KOPT-K1 (cell line): ENCODE data around the gene AFAP1L2.

ENCODE experiments used
- H3K27ac ChIP-seq: fragments of 200-600 bp; sonication (generic); 2 replicates; pipeline ENCODE4 v1.5.1; 2016; ENCODE audit warnings: antibody characterized with exemption, mild to moderate bottlenecking, low read depth, low read length; ENCODE audit not compliant: poor library complexity, severe bottlenecking
- H3K36me3 ChIP-seq: fragments of 200-600 bp; sonication (generic); 2 replicates; pipeline ENCODE4 v1.5.1; 2017; ENCODE audit warnings: antibody characterized with exemption, mild to moderate bottlenecking, low read length, moderate library complexity; ENCODE audit not compliant: insufficient read depth
- H3K9me3 ChIP-seq: fragments of 200-600 bp; sonication (generic); 2 replicates; pipeline ENCODE4 v1.5.1; 2017; ENCODE audit warnings: antibody characterized with exemption, low read length, mild to moderate bottlenecking; ENCODE audit not compliant: insufficient read depth, poor library complexity, severe bottlenecking

The AFAP1L2 gene

DNA sequence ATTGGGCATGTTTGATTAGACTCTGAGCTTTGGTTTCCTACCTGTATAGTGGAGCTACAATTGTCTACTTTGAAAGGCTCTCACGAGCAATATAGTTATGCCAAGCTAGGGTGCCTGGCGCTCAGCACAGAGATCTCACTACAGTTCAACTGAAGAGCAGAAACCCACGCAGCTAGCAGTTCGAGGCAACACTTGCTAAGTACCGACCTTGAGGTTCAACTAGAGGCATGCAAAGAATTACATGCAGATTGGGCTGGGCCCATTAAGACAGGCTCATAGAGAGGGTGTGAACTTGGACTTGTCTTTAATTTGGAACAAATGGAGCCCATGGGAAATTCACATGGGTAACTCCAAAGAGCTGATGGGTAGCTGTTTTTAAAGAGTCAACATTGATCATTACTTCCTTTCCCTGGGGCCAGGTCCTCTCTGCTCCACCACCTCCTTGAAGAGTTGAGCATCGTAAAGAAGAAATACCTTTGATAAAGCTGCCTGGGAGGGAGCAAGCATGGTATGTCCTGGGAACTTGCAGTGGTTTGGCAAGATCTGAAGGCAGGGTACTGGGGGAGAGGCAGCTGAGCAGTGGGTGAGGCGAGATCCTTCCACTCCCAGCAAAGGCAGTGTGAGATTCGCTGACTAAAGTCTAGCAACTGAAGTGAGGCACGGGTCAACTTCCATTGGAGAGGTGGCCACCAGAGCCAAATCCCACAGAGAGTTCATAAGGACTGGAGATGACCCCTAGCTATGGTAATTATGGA lies 25.5 kb upstream of the AFAP1L2 start:
- H3K36me3 ChIP-seq: 0 out of 2 replicates have a peak, but pooled peaks cover 3% of the 10 kb centered on the region
- H3K27ac ChIP-seq: no peak overlapping the region
- H3K9me3 ChIP-seq: no peaks in the 10 kb centered on the region

DNA sequence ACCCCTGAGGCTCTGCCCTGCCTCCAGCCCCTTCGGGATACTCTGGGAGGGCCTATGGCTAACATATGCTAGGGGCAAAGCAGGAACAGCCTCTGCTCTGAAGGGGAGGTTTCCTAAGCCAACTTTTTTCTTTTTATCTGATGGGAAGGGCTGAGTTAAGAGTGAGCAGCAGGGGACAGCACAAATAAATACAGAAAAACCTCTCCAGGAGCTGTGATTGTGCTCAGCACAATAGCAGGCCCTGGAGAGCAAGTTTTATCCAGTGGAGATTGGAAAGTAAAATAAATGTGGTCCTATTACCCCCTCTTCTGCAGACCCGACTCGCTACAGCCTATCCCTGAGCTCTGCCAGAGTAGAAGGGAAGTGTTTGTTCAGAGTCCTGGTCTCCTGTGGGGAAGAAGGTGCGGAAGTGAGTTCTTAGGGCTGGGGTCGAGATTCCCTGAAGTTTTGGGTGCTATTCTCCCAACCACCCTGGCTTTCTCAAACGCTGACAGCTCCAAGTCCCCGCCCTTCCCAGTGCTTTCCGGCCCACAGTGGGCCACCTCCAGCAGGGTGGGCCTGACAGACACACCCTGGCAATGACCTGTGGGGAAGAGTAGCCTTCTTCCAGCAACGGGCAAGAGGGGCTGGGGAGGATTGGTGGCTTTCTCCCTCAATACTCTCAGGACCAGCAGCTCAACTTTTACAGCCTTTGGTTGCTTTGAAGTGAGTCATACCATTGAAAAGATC lies 23.0 kb upstream of the AFAP1L2 start:
- Histone ChIP-seq H3K27ac (no peak overlapping the region), H3K36me3 (no peaks in the 10 kb centered on the region), H3K9me3 (no peaks in the 10 kb centered on the region)

DNA sequence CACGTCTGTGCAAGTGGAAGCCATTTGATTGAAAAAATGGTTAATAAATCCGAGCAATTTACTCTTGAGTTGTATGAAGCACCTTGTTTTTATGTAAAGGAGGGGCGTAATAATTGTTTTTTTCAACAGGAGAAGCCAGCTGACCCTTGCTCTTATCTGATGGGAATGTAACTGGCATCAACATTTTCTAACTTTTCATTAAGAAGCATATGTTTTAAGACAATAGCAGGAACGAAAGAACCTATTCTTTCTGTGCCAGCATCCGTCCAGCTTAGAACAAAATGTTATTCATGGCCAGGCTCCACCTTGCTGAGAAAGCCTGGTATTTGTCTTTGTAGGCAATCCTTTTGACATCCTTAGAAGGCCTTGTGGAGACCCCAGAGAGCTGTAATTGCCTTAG lies 22.2 kb upstream of the AFAP1L2 start:
- Histone ChIP-seq H3K27ac (no peak overlapping the region), H3K36me3 (no peaks in the 10 kb centered on the region)

DNA sequence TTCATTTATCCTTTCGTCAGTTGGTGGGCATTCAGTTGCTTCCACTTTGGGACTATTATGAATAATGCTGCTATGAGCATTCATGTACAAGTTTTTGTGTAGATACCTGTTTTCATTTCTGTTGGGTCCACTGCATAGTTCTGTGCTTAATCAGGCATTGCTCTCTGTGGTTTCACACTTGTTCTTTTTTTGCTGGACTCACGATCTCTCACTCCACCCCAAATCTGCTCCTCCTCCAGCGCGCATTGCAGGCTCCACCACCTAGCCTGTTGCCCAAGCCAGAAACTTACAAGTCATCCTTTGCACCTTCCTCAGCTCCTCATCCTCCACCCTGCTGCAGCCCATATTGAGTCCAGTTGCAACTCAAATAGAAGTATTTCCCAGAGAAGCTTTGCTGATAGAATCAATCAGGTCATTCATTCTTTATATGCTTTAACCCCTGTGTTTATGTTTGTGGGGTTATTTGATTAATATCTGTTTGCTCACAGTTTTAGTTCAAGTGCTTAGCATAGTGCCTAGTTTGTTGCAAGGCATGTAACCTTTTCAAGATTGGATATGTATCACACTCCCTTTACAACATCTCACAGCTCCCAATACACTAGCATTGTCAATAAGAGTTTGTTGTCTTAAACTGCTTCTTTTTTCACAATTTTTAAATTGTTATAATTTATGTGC lies 16.6 kb upstream of the AFAP1L2 start:
- no peaks in the 10 kb centered on the region for H3K9me3 ChIP-seq
- H3K36me3 ChIP-seq: no peaks in the 10 kb centered on the region
- no peak overlapping the region for H3K27ac ChIP-seq

More for the DNA sequence above, 22.2 kb upstream of the AFAP1L2 start:
- H3K9me3 ChIP-seq: no peaks in the 10 kb centered on the region

DNA sequence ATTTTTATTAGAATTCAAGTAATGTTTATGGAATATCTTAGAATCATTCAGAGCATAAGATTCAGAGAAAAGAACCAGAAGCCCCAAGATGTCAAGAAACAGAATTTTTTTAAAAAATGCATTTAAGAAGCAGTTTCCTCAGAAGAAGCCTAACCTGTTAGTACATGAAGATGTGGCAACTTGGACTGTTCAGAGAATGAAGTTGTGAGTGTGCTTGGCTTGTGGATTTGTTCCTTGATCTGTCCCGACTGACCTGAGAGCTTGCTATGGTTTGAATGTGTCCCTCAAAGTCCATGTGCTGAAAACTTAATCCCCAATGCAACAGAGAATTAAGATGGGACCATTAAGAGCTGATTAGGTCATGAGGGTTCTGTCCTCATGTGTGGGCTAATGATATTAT lies 13.8 kb upstream of the AFAP1L2 start:
- Histone ChIP-seq H3K9me3 (no peaks in the 10 kb centered on the region), H3K27ac (no peak overlapping the region)

DNA sequence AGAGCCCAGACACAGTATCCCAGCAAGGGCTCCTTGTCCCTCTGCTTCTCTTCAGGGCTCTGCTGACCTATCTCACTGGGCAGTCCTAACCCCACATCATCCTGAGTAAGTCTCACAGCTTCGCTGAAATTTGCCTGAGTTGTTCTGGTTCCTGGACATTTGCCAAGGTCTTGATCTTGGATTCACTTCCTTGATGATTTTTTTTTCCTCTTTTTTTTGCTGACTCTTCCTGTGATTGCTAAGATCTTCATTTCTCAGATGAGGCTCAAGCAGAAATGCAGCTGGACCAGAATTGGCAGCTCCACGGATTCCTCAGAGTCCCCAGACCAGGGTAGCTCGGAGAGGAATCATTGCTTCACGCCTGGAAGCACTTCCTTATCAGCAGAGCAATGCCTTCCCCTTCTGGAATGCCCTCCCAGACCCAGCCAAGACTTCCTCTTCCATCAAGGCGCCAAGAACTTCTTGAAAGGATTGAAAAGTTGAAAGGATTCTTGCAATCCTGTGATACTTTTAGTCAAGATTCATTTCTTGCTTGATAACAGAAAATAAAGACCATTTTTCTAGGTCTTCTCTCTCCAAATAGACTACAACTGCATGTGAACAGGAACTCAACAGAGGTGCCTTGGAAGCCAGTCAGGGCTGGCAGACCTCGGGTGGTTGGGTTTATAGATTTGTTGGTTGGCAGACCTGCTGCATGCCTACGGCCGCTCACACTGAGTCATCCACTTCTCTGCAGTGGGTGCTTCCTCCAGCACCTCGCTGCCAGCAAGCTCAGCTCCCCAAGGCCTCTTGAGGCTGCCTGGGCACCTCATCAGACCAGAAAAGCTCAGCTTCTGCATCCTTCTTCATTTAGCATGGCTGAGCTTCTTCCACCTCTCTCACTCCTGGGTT lies 8.8 kb upstream of the AFAP1L2 start:
- H3K27ac ChIP-seq: no peak overlapping the region
- H3K9me3 ChIP-seq: no peaks in the 10 kb centered on the region
- H3K36me3 ChIP-seq: no peaks in the 10 kb centered on the region

More for the DNA sequence above, 13.8 kb upstream of the AFAP1L2 start:
- H3K36me3 ChIP-seq: no peaks in the 10 kb centered on the region

DNA sequence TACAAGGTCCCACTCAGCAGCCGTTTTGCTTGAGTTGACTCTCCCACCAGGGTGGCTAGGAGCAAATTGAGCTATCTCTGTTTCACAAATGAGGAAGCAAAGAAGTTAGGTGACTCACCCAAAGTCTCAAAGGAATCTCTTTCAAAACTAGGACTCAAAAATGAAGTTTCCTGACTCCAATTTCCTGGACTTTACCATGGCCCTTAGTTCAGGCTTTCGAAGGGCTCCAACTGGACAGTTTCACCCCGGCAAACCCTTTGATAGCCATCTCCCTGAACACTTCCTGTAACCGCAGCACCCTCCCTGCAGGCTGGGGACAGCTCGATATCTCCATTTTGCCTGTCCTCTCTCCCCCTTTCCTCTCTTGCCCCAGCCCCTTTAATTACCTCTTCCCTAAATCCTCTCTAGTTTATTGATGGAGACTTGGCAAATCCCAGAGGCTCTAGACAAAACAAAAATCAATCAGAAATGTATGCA lies 4.7 kb upstream of the AFAP1L2 start:
- H3K27ac ChIP-seq: no peak overlapping the region
- no peaks in the 10 kb centered on the region for H3K9me3 ChIP-seq
- H3K36me3 ChIP-seq: no peaks in the 10 kb centered on the region

DNA sequence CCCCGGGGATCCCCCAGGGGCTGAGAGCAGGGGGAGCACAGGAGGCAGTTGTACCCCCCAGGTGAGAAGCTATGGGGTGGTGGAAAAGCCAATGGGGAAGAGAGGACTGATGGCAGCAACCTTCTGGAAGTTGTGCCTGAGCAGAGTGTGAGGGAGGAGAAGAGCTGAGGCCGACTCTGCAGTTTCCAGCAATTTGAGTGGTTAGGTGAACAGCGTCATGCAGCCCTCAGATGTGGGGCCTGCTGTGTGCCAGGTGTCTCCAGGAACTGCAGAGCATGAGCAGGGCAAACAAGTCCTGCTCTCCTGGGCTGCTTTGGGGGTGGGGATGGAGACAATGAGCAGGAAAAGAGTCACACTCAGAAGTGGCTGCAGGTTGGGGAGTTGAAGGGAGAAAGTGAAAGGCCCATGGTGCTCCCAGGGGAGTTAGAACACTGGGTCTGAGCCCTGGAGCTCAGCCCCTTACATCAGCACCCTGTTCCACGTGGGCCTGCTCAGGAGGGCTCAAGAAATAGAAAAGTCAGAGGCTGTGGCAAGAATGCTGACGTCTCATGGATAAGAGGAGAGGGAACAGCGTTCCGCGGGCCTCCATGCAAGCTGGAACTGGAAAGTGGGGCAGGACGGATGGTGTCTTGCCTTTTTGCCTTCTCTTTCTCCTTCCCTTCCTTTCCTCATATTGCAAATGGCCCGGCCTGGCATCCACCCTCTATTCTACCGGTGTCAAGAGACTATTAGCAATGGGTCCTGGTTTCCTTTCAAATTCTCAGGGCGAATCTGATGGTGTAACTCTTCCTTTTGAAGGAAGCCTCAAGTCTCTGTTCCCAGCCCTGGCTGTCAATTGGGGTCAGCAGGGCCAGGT lies 4.0 kb upstream of the AFAP1L2 start:
- Histone ChIP-seq H3K27ac (no peak overlapping the region), H3K9me3 (no peaks in the 10 kb centered on the region), H3K36me3 (no peaks in the 10 kb centered on the region)

DNA sequence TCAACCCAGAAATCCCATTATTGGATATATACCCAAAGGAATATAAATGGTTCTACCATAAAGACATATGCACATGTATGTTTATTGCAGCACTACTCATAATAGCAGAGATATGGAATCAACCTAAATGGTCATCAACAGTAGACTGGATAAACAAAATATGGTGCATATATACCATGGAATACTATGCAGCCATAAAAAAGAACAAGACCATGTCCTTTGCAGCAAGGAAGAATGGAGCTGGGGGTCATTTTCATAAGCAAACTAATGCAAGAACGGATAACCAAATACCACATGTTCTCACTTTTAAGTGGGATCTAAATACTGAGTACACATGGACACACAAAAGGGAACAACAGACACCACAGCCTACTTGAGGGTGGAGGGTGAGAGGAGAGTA lies 2.2 kb upstream of the AFAP1L2 start:
- no peak overlapping the region for H3K27ac ChIP-seq
- no peaks in the 10 kb centered on the region for H3K9me3 ChIP-seq

DNA sequence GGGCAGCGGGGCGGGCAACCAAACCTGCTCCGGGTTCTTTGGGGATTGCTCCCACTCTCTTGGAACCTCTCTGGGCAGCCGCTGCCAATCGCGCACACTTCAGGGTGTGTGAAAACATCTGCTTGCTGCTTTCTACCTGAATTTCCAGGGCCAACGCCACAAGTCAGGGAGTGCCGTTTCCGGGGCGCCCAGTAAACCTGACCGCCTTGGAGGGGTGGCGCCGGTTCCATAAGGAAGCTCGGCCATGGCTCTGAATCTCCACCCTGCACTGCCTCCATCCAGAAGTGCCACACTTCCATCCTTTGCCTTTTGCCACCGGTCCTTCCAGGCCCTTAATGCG lies 679 bp upstream of the AFAP1L2 start:
- no peak overlapping the region for H3K27ac ChIP-seq
- H3K9me3 ChIP-seq: no peaks in the 10 kb centered on the region
- H3K36me3 ChIP-seq: no peaks in the 10 kb centered on the region

More for the DNA sequence above, 2.2 kb upstream of the AFAP1L2 start:
- H3K36me3 ChIP-seq: no peaks in the 10 kb centered on the region

DNA sequence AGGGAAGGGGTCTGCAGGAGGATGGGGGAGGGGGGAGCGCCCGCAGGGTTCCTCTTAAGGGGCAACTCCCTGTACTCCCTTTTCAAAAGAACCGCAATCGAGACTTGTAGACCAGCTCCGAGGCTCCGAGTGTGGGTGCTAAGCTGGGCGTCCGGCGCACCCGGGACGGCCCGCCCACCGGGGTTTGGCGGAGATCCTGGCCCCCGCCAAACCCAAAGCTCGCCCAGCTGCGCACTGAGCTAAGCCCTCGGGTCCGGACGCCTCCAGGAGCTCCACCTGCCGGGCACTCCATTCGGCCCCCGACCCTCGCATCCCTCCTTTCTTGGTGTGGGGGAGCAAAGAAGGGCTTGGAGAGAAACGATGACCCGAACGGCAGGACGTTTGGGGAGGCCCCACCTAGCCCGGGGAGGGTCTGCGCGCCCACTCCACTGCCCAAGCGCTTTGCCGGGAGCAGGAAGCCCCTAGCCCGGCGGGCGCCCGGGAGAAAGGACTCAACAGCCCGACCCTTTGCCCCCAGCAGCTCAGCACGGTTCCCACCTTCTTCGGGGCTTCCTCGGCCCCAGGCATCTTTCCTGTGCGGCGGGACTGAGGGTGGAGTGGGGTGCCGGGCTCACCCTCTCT lies 651 bp downstream of the AFAP1L2 start:
- H3K9me3 ChIP-seq: no peaks in the 10 kb centered on the region
- H3K36me3 ChIP-seq: no peaks in the 10 kb centered on the region
- no peak overlapping the region for H3K27ac ChIP-seq

DNA sequence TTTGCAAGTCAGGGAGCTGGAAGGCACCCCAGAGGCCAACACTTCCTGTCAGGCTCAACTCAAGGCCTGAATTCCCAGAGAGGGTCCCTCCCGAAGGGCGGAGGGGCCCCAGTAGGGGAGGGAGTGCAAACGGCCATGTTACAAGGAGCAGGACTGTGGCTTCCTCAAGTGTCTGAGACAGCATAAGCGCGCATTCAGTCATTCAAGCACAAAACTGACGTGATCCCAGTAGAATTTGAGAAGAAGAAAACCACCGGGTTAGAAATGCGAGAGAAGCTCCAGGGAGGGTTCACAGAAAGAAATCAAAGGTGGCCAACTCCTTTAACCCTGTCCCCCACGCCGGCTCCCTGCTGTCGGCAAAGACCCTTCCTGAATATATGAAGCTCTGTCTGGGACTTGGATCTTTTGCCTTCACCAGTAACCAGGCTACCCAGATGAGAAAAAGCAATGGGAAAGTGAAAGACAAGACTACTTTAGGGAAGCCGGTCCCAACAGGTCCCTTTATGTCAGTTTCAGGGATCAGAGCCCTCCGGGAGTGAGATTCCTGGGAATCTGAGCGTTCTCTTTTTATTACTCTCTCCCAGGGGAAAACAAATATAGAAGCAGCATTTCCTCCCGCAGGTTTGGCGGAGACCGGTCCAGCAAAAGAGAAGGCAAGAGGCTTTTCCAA lies 1.3 kb downstream of the AFAP1L2 start:
- Histone ChIP-seq H3K36me3 (no peaks in the 10 kb centered on the region), H3K27ac (no peak overlapping the region), H3K9me3 (no peaks in the 10 kb centered on the region)

DNA sequence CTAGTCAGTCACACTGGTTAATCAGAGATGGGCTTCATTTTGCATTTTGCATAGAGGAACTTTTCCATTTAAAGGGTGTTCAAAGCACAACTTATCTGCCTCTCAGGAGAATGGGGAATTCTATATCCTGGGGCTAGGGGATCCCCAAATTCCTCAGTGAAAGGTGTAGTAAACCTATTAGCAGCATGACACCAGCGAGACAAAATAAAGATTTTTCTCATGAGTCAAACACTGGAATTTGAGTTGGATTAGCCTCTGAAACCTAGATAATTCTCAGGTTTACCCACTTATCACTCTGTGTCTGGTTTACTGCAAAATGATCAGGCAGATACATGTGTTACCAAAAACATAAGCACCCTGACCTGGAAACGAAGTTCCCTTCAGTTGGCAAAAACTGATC lies 2.1 kb downstream of the AFAP1L2 start:
- no peaks in the 10 kb centered on the region for H3K36me3 ChIP-seq
- H3K9me3 ChIP-seq: no peaks in the 10 kb centered on the region
- H3K27ac ChIP-seq: no peak overlapping the region
